GM20431 (cell line): ENCODE data around the gene MYH11.
"Not testable (repeated sequence)": the region's sequence is repeated elsewhere in the genome, so short reads cannot be mapped to it uniquely, and the experiment has no call there.

ENCODE experiments used
- in situ Hi-C: fragments of 300-500 bp; cut with MseI, MboI; formaldehyde crosslinking; loops from one replicate; pipeline ENCODE4 v1.15.0; 2020; ENCODE audit warnings: low sequenced_read_pairs; ENCODE audit not compliant: unreplicated experiment

The MYH11 gene

GRCh38 chr16:15701975-15702970, 154.6 kb downstream of the MYH11 start:
- in situ Hi-C loops: no loop called here

DNA sequence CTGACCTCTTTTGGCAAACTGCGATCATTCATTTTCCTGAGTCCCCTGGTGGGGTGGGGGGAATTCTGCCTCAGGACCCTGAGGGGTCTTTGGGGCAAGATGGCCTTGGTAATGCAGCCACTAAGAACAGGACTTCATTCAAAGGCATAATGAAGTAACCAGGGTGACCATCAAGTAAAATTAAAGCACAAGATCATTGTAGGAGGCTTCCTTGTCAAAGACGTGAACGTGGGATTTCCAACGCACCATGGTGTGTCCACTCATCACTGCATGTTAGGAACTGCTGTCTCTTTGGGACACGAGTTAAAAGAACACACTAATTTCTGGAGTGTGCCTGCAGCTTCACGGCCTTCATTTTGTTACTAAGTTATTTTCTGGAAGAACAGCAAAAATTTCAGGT, 155.5 kb downstream of the MYH11 start:
- in situ Hi-C loops: no loop called here

DNA sequence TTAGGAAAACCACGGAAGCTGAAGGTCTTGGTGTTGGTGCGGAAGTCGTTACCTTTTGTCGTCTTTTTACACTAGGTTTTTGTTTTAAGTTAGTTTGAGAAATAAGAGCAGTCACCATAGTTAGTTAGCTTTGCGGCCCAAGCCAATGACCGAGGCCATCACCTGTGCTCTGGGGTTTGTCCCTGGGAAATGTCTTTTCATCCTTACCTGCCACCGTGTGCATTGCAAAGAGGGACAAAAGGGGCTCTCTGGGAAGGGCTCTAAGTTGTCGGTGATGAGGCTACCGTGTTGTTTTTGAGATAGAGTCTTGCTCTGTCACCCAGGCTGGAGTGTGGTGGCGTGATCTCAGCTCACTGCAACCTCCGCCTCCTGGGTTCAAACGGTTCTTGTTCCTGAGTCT, 157.0 kb downstream of the MYH11 start:
- in situ Hi-C loops: no loop called here

DNA sequence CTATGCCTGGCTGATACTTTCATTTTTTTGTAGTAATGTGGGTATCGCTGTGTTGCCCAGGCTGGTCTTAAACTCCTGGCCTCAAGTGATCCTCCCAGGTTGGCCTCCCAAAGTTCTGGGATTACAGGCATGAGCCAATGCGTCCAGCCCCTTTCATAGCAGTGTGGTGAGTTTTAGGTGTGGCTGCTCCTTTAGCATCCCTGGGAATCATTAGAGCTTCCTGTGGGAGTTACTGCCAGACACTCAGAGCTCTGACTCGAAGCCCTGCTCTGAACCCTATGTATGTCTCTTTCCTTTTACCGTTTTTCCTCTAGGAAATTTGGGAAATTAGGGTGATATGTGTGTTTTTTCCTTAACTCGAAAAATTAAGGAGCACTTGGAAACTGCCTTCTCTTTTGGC, 162.3 kb downstream of the MYH11 start:
- in situ Hi-C loops: no loop called here

GRCh38 chr16:15692508-15692907, 164.3 kb downstream of the MYH11 start:
- in situ Hi-C loops: not testable (repeated sequence)

GRCh38 chr16:15691046-15691445, 165.8 kb downstream of the MYH11 start:
- in situ Hi-C loops: no loop called here

- in situ Hi-C loops: no loop called here
These were observed 166.5 kb downstream of the MYH11 start for GRCh38 chr16:15690296-15690695.

GRCh38 chr16:15689290-15689689, 167.5 kb downstream of the MYH11 start:
- in situ Hi-C loops: no loop called here

- in situ Hi-C loops: no loop called here
These were observed 170.5 kb downstream of the MYH11 start for GRCh38 chr16:15686287-15686686.

GRCh38 chr16:15682105-15682570, 174.7 kb downstream of the MYH11 start:
- in situ Hi-C loops: no loop called here

- in situ Hi-C loops: no loop called here
These were observed 179.4 kb downstream of the MYH11 start for GRCh38 chr16:15677447-15677846.

DNA sequence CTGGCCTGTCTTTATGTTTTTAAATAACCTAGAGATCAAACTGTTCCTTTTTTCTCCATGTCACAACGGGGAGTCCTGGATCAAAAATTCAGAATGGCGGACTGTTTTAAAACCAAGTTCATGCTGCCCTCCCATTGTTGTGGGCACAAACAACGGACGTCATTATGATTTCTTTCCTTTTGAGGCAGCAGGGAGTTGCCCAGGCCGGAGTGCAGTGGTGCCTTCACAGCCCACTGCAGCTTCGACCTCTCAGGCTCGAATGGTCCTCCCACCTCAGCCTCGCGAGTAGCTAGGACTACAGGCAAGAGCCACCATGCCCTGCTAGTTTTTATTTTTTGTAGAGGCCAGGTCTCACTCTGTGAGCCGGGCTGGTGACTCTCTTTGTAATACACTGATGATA, 180.3 kb downstream of the MYH11 start:
- in situ Hi-C loops: no loop called here

GRCh38 chr16:15674571-15674970, 182.3 kb downstream of the MYH11 start:
- in situ Hi-C loops: no loop called here

- in situ Hi-C loops: no loop called here
These were observed 184.2 kb downstream of the MYH11 start for GRCh38 chr16:15672514-15673167.

DNA sequence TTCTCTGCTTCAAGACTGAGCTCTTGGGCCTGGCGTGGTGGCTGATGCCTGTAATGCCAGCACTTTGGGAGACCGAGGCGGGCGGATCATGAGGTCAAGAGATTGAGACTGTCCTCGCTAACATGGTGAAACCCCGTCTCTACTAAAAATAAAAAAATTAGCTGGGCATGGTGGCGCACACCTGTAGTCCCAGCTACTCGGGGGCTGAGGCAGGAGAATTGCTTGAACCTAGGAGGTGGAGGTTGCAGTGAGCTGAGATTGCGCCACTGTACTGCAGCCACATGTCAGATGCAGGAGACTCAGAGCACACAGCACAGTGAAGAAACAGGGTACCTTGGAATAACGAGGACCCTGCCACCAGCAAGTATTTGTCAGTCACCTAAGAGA, 184.7 kb downstream of the MYH11 start:
- in situ Hi-C loops: not testable (repeated sequence)

DNA sequence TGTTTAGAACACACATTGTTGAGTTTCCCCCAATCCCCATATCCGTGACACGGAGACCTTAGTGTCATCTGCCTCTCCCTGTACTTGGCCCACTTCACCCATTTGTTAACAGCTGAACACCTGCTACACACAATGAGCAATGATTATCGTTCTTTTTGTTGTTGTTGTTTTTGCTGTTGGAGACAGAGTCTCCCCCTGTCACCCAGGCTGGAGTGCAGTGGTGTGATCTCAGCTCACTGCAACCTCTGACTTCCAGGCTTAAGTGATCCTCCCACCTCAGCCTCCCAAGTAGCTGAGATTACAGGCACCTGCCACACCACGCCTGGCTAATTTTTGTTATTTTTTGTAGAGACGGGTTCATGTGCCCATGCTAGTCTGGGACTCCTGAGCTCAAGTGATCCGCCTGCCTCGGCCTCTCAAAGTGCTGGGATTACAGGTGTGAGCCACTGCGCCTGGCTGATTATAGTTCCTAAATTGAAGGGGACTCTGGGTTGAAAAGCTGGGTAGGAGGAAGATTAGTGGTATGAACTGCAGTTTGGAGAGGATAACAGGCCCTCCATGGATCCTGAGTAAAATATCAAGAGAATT, 185.2 kb downstream of the MYH11 start:
- in situ Hi-C loops: no loop called here

- in situ Hi-C loops: no loop called here
These were observed 189.6 kb downstream of the MYH11 start for GRCh38 chr16:15667091-15667742.

DNA sequence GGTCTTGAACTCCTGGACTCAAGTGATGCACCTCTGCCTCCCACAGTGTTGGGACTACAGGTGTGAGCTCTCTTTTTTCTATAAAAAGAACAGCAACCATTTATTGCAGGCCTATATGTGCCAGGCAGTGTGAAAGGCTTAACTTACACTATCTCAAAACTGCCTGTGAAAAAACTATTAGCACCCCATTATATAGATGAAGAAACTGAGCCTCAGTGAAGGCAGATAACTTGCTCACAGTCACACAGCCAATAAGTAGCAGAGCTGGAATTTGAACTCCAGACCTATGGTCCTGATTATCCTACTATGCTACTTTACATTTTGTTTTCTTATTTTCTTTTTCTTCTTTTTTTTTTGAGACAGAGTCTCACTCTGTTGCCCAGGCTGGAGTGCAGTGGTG, 191.7 kb downstream of the MYH11 start:
- in situ Hi-C loops: no loop called here

- in situ Hi-C loops: no loop called here
These were observed 196.6 kb downstream of the MYH11 start for GRCh38 chr16:15660203-15660601.

DNA sequence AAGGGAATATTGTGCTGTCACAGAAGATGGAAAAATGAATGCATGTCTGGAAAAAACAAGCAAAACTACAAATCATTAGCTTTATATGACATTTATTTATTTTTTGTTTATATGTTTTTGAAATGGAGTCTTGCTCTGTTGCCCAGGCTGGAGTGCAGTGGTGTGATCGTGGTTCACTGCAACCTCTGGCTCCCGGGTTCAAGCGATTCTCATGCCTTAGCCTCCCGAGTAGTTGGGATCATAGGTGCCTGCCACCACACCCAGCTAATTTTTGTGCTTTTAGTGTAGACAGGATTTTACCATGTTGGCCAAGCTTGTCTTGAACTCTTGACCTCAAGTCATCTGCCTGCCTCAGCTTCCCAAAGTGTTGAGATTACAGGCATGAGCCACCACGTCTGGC, 198.3 kb downstream of the MYH11 start:
- in situ Hi-C loops: no loop called here
